ENCODE results near the gene PRKAG2. TPM values are rescaled to one million over a fixed set of nuclear protein-coding genes. Genes with fewer than 3 reads are reported as not detected.

PRKAG2 gene
- total RNA-seq, 4 donors from 2014 or later, result 7.5 to 14.3 (median 12.2) TPM

- intact Hi-C loops (cut with DNase I; ENCODE audit: low total_unique reads), result no loop called here
- 79 to 91% methylated on average over 22 to 28 of the region's 28 CpGs for WGBS, 2 donors
- no peak for DNase-seq (ENCODE audit: low spot score in 2 of 2)
- TF ChIP-seq, protein P1, sequence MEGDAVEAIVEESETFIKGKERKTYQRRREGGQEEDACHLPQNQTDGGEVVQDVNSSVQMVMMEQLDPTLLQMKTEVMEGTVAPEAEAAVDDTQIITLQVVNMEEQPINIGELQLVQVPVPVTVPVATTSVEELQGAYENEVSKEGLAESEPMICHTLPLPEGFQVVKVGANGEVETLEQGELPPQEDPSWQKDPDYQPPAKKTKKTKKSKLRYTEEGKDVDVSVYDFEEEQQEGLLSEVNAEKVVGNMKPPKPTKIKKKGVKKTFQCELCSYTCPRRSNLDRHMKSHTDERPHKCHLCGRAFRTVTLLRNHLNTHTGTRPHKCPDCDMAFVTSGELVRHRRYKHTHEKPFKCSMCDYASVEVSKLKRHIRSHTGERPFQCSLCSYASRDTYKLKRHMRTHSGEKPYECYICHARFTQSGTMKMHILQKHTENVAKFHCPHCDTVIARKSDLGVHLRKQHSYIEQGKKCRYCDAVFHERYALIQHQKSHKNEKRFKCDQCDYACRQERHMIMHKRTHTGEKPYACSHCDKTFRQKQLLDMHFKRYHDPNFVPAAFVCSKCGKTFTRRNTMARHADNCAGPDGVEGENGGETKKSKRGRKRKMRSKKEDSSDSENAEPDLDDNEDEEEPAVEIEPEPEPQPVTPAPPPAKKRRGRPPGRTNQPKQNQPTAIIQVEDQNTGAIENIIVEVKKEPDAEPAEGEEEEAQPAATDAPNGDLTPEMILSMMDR (IDR thresholded peaks at IDR 0.05), result no peak
- no peak for TF ChIP-seq POLR2A (IDR thresholded peaks at IDR 0.05)
- no peak overlapping the region for H3K4me3 ChIP-seq (ENCODE audit: low read depth, poor library complexity, severe bottlenecking)
Observed at GRCh38 chr7:151859111-151859947, 17.6 kb downstream of the PRKAG2 start.

DNA sequence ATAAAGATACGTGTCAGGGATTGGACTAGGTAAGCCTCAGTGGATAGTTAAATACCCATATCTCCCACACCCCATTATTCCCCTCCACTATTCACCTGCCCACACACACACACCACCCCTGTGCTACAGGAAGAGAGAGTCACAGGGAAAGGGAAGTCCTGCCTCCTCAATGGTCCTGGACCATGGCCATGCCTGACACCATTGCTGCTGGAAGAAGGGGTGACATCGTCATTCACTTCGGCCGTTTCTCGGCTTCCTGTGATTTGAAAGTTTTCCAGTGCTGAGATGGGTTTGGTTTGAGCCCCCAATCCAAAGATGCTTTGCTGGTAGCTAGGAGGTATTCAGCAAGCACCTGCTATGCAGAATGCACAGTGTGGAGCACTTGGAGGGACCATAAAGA is 18.5 kb downstream of the PRKAG2 start:
- intact Hi-C loops (cut with DNase I; ENCODE audit: low total_unique reads), result no loop called here
- 76 to 86% methylated on average over 5 of the region's 5 CpGs for WGBS, 2 donors
- H3K4me3 ChIP-seq (ENCODE audit: low read depth, poor library complexity, severe bottlenecking), result no peak overlapping the region
- no peak for DNase-seq (ENCODE audit: low spot score in 2 of 2)
- TF ChIP-seq, protein P1 (IDR thresholded peaks at IDR 0.05), result no peak
- no peak for TF ChIP-seq POLR2A (IDR thresholded peaks at IDR 0.05)

DNA sequence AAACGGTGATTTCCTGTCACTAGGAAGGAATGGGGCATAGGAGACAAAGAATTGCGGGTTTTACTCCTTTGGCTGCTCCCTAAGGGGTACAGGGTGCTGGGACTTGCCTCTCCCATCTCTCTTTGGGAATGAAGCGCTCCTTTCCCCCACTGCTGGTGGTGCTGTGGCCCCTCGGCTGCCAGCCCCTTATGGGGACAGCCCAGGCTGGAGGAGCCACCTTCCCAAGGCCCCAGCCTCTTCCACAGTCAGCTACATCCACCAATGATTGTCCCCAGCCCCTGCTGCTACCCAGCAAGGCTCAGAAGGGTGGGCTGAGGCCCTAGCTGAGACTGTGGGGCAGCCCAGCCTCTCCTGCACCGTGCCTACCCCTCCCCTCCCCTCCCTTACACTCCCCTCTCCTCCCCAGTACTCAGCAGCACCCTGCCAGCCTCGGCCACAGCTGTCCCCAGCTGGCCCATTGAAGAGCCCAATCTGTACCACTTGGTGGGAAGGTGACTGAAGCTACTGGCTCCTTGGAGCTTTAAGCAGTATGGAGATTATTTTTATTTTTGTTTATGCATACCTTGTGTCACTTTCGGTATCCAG is 19.0 kb downstream of the PRKAG2 start:
- intact Hi-C loops (cut with DNase I; ENCODE audit: low total_unique reads), result no loop called here
- no peak for DNase-seq (ENCODE audit: low spot score in 2 of 2)

DNA sequence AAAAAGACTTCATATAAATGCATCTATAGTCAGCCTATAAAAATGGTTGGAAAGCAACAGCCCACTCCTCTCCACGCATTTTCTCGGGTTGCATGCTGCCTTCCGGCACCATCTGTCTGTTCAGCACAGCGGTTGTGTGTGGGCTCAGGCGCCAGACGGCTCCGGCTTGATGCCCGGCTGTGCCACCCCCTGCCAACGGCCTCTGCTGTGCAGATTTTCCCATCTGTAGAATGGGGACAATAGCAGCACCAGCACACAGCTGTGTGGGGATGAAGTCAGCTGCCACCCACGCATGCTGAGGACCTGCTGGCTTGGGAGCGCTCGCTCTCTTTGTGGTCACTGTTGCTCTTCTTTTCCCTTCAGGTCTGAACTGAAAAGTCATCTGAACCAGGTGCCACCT is 19.5 kb downstream of the PRKAG2 start:
- intact Hi-C loops (cut with DNase I; ENCODE audit: low total_unique reads), result no loop called here
- no peak overlapping the region for H3K4me3 ChIP-seq (ENCODE audit: low read depth, poor library complexity, severe bottlenecking)
- DNase-seq (ENCODE audit: low spot score in 2 of 2), result no peak
- WGBS, 2 donors, result 92 to 94% methylated on average over 12 of the region's 12 CpGs
- TF ChIP-seq, protein P1 (IDR thresholded peaks at IDR 0.05), result no peak
- TF ChIP-seq POLR2A (IDR thresholded peaks at IDR 0.05), result no peak

More for the DNA sequence above, 19.0 kb downstream of the PRKAG2 start:
- no peak overlapping the region for H3K4me3 ChIP-seq (ENCODE audit: low read depth, poor library complexity, severe bottlenecking)
- WGBS, 2 donors, result 73 to 76% methylated on average over 6 to 7 of the region's 7 CpGs
- no peak for TF ChIP-seq POLR2A (IDR thresholded peaks at IDR 0.05)
- TF ChIP-seq, protein P1 (IDR thresholded peaks at IDR 0.05), result no peak

GRCh38 chr7:151856516-151856915 is 20.4 kb downstream of the PRKAG2 start:
- no peak for DNase-seq (ENCODE audit: low spot score in 2 of 2)
- intact Hi-C loops (cut with DNase I; ENCODE audit: low total_unique reads), result no loop called here
- no peak for TF ChIP-seq POLR2A (IDR thresholded peaks at IDR 0.05)
- TF ChIP-seq, protein P1 (IDR thresholded peaks at IDR 0.05), result no peak
- no peak overlapping the region for H3K4me3 ChIP-seq (ENCODE audit: low read depth, poor library complexity, severe bottlenecking)
- 90% methylated on average over 16 of the region's 16 CpGs for WGBS, 2 donors

Measured in lower leg skin (tissue), 4 donors.